Nephron progenitor cell (in vitro differentiated cells): Measurements from ENCODE around the gene SDHAF3.

Experiments used
- DNase-seq: peaks from one replicate; pipeline ENCODE4 v3.0.0; 2021
- H3K27ac Mint-ChIP-seq: 2 replicates; pipeline ENCODE4 v1.8.0; 2021; ENCODE audit warnings: mild to moderate bottlenecking, moderate library complexity, mixed read lengths
- H3K27me3 Mint-ChIP-seq: 2 replicates; pipeline ENCODE4 v1.8.0; 2021; ENCODE audit warnings: mild to moderate bottlenecking, low read depth, mixed read lengths; ENCODE audit not compliant: poor library complexity
- H3K36me3 Mint-ChIP-seq: 2 replicates; pipeline ENCODE4 v1.8.0; 2021; ENCODE audit warnings: low read depth, mixed read lengths
- H3K4me1 Mint-ChIP-seq: 2 replicates; pipeline ENCODE4 v1.8.0; 2021; ENCODE audit warnings: mixed read lengths
- H3K4me3 Mint-ChIP-seq: 2 replicates; pipeline ENCODE4 v1.8.0; 2021; ENCODE audit warnings: mild to moderate bottlenecking, moderate library complexity, mixed read lengths
- H3K9me3 Mint-ChIP-seq: 2 replicates; pipeline ENCODE4 v1.8.0; 2021; ENCODE audit warnings: mild to moderate bottlenecking, moderate library complexity, mixed read lengths
- TF ChIP-seq, protein P1 (sequence below): fragments of 200-600 bp; sonication (generic); IDR thresholded peaks from 2 replicates; pipeline ENCODE4 v1.5.0; 2021; ENCODE audit warnings: antibody characterized with exemption

Gene SDHAF3

DNA sequence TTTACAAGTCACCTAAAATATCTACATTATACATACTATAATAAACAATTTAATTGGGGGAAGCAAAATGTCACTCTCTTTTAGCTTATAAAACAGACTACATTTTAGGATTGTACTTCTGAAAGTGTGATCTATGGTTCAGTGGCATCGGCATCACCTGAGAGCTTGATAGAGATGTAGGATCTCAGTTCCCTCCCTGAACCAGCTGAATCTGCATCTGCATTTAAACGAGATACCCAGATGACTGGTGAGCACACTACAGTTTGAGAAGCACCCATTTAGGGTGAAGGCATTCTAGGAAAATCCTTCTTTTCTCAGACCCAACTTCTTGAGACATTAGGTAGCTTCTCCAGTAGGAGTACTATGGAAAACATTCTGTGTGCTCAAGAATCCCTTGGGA, 21.5 kb upstream of the SDHAF3 start:
- Mint-ChIP-seq H3K27me3 (peaks cover 7% of the 10 kb centered on the region), H3K9me3 (peaks cover 14% of the 10 kb centered on the region), H3K27ac (no peak overlapping the region), H3K36me3 (no peaks in the 10 kb centered on the region), H3K4me1 (no peaks in the 10 kb centered on the region), H3K4me3 (no peak overlapping the region)
- DNase-seq: no peak
- TF ChIP-seq, protein P1, sequence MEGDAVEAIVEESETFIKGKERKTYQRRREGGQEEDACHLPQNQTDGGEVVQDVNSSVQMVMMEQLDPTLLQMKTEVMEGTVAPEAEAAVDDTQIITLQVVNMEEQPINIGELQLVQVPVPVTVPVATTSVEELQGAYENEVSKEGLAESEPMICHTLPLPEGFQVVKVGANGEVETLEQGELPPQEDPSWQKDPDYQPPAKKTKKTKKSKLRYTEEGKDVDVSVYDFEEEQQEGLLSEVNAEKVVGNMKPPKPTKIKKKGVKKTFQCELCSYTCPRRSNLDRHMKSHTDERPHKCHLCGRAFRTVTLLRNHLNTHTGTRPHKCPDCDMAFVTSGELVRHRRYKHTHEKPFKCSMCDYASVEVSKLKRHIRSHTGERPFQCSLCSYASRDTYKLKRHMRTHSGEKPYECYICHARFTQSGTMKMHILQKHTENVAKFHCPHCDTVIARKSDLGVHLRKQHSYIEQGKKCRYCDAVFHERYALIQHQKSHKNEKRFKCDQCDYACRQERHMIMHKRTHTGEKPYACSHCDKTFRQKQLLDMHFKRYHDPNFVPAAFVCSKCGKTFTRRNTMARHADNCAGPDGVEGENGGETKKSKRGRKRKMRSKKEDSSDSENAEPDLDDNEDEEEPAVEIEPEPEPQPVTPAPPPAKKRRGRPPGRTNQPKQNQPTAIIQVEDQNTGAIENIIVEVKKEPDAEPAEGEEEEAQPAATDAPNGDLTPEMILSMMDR: no peak

DNA sequence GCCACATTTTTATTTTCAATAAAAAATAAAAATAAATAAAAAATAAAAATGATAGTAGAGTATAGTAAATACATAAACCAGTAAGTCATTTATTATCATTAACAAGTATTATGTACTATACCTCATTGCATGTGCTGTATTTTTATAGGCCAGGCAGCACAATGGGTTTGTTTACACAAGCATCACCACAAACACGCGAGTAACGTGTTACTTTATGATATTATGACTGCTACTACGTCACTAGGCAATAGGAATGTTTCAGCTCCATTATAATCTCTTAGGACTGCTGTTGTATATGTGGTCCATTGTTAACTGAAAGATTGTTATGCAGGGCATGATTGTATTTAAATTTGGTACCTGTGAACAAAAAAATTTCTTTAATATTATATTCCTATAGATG, 20.8 kb upstream of the SDHAF3 start:
- H3K36me3 Mint-ChIP-seq: no peaks in the 10 kb centered on the region
- H3K4me3 Mint-ChIP-seq: no peak overlapping the region
- H3K27me3 Mint-ChIP-seq: peaks cover 7% of the 10 kb centered on the region

DNA sequence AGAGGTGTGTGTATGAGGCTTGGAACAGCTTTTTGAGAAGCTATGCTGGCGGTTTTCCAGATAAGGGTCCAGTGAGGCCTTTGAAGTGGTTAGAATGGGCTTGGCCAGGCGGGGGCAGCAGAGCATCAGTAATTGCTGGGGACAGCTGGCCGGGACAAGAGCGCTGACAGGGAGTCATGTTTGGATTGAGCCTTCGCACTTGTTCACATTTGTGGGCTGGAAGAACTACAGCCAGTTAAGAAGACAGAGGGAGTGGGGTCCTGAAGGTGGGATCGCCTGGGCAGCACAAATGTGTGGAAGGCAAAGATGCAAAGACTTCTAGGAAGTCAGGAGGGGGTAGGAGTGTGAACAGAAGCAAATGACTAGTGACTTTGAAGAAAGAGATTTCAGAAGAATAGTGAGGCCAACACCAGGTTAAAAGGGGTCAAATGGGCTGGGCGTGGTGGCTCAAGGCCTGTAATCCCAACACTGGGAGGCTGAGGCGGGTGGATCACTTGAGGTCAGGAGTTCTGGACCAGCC, 12.7 kb upstream of the SDHAF3 start:
- Mint-ChIP-seq H3K4me3 (no peak overlapping the region), H3K4me1 (no peaks in the 10 kb centered on the region), H3K27ac (no peak overlapping the region), H3K9me3 (peaks cover 25% of the 10 kb centered on the region), H3K27me3 (peaks cover 7% of the 10 kb centered on the region), H3K36me3 (no peaks in the 10 kb centered on the region)
- peak; percentile 92 for DNase-seq
- TF ChIP-seq, protein P1: peak; percentile 81

More for the DNA sequence above, 20.8 kb upstream of the SDHAF3 start:
- DNase-seq: no peak
- Mint-ChIP-seq H3K4me1 (no peaks in the 10 kb centered on the region), H3K27ac (no peak overlapping the region), H3K9me3 (peaks cover 17% of the 10 kb centered on the region)
- TF ChIP-seq, protein P1: no peak

DNA sequence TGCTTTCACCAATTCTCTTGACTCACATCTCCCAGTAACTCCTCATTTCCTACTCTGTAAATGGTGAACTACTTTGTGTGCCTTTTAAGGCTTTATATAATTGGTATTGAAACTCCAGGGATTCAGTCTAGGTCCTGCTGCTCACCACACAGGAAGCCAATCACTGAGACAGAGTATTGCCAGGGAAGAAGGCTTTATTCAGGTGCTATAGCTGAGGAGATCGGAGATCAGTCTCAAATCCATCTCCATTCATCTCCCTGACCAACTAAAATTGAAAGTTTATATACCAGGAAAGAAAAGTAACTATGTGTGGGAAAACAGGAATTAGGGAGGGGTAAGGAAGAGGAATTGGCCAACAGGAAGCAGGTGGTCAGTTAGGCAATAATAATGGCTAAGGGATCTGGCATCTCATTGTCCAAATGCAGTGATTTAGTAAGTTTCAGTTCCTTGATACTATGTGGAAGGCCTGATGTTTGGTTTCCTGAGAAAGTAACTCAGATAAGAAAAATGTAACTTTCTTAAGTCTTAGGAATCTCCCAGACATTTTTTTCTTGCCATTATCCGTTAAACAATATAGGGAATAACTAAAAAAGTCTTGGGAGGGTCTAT, 10.2 kb upstream of the SDHAF3 start:
- no peaks in the 10 kb centered on the region for H3K4me1 Mint-ChIP-seq
- no peaks in the 10 kb centered on the region for H3K36me3 Mint-ChIP-seq
- DNase-seq: no peak
- no peak overlapping the region for H3K27ac Mint-ChIP-seq
- H3K4me3 Mint-ChIP-seq: no peak overlapping the region
- peaks cover 19% of the 10 kb centered on the region for H3K9me3 Mint-ChIP-seq
- TF ChIP-seq, protein P1: no peak
- H3K27me3 Mint-ChIP-seq: peaks cover 4% of the 10 kb centered on the region

DNA sequence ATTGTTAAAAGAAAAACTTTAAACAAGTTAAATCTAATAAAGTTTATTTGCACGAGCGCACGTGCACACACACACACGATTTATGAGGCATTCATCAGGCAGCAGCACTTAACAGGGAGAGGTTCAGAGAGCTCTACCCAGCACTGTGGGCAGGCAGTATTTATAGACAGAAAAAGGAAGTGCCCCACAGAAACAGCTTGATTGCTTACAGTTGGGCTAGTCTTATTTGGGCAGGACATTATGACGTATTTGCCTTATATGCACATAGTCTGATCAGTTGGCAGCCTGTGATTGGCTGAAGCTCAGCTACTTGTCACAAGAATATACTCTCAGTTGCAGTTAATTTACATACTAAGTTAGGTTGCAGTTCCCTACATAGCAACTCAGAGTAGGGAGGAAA, 1.2 kb upstream of the SDHAF3 start:
- no peak overlapping the region for H3K27ac Mint-ChIP-seq
- peaks cover 18% of the 10 kb centered on the region for H3K36me3 Mint-ChIP-seq
- TF ChIP-seq, protein P1: no peak
- peaks cover 10% of the 10 kb centered on the region for H3K9me3 Mint-ChIP-seq
- peaks cover 4% of the 10 kb centered on the region for H3K27me3 Mint-ChIP-seq
- H3K4me1 Mint-ChIP-seq: peaks cover 41% of the 10 kb centered on the region
- no peak for DNase-seq
- peak overlapping the region; percentile 98 for H3K4me3 Mint-ChIP-seq

DNA sequence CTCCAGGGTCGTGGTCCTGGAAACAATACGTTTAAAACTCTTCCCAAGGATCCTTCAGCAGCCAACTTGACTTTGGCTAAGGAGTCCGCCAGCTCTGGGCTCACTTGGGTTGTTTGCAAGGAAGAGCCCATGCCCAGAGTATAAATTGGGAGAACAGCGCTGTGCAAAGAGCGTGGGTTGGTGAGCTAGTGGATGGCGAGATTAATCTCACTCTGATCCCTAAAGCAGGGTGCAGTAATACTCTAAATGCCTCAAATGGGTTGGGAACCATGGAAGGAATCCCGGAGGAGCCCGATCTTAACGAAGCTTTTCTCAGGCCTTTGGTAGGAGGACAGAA, 495 bp upstream of the SDHAF3 start:
- Mint-ChIP-seq H3K4me3 (peak overlapping the region; percentile 98), H3K9me3 (peaks cover 17% of the 10 kb centered on the region), H3K27ac (peak overlapping the region; percentile 95), H3K4me1 (peaks cover 41% of the 10 kb centered on the region), H3K27me3 (peaks cover under 1% of the 10 kb centered on the region), H3K36me3 (peaks cover 25% of the 10 kb centered on the region)
- no peak for DNase-seq
- TF ChIP-seq, protein P1: no peak
